WI38 (cell line): ENCODE measurements around the gene IFITM1.
"Not testable (repeated sequence)": the region's sequence is repeated elsewhere in the genome, so short reads cannot be mapped to it uniquely, and the experiment has no call there.

Experiments
- H3K4me3 ChIP-seq: 2 replicates; pipeline ENCODE4 v1.5.1; 2011; ENCODE audit warnings: low read depth, mild to moderate bottlenecking, control low read depth, low read length
- CTCF ChIP-seq: IDR thresholded peaks from 2 replicates; pipeline ENCODE4 v1.5.1; 2012; ENCODE audit warnings: low read depth, mild to moderate bottlenecking, control low read depth, low read length

The IFITM1 gene

GRCh38 chr11:305844-306211 is 8.0 kb upstream of the IFITM1 start:
- TF ChIP-seq CTCF = no peak
- no peak overlapping the region for H3K4me3 ChIP-seq

- TF ChIP-seq CTCF = no peak
- H3K4me3 ChIP-seq = no peak overlapping the region
Measured at GRCh38 chr11:306645-307371, 7.0 kb upstream of the IFITM1 start.

- peak within 1 kb of the TSS; percentile 62 for H3K4me3 ChIP-seq
Measured at GRCh38 chr11:307766-308708, 5.8 kb upstream of the IFITM1 start, which contains the start of gene IFITM2. Gene IFITM2, plus strand, starts transcription at chr11:307816. Its CDS starts 377 bp downstream, at chr11:308193.

- H3K4me3 ChIP-seq = peak overlapping the region; percentile 62
Measured at GRCh38 chr11:308740-309665, 4.8 kb upstream of the IFITM1 start.

GRCh38 chr11:309979-310572 is 3.8 kb upstream of the IFITM1 start:
- peak overlapping the region; percentile 62 for H3K4me3 ChIP-seq

GRCh38 chr11:311013-311748 is 2.7 kb upstream of the IFITM1 start:
- not testable (repeated sequence) for H3K4me3 ChIP-seq

GRCh38 chr11:312092-312816 is 1.6 kb upstream of the IFITM1 start:
- H3K4me3 ChIP-seq = no peak overlapping the region
- no peak for TF ChIP-seq CTCF

- TF ChIP-seq CTCF = no peak
- peak overlapping the region; percentile 67 for H3K4me3 ChIP-seq
Measured at GRCh38 chr11:313304-313786, 495 bp upstream of the IFITM1 start.

GRCh38 chr11:314554-314875 is 675 bp downstream of the IFITM1 start:
- peak overlapping the region; percentile 67 for H3K4me3 ChIP-seq
